MG63 (cell line): ENCODE measurements around the gene CNGA3. TPM values are rescaled to one million over a fixed set of nuclear protein-coding genes. Genes with fewer than 3 reads are reported as not detected.

Source experiments
- DNase-seq: peaks from one replicate; pipeline ENCODE4 v3.0.0-alpha.2; 2020
- H3K27me3 ChIP-seq: fragments of 250-450 bp; sonication (Bioruptor Pico); 2 replicates; pipeline ENCODE4 v1.5.1; 2020; ENCODE audit warnings: mild to moderate bottlenecking, moderate library complexity
- H3K36me3 ChIP-seq: fragments of 250-450 bp; sonication (Bioruptor Pico); 2 replicates; pipeline ENCODE4 v1.5.1; 2020; ENCODE audit warnings: mild to moderate bottlenecking, moderate library complexity
- H3K4me3 ChIP-seq: fragments of 250-450 bp; sonication (Bioruptor Pico); 2 replicates; pipeline ENCODE4 v1.5.1; 2020; ENCODE audit warnings: mild to moderate bottlenecking, moderate library complexity
- H3K9me3 ChIP-seq: fragments of 250-450 bp; sonication (Bioruptor Pico); 2 replicates; pipeline ENCODE4 v1.5.1; 2020; ENCODE audit warnings: mild to moderate bottlenecking, moderate library complexity
- total RNA-seq: library from RNA; depleted of rRNA; stranded (reverse); fragments of >200 nt; shearing (Covaris generic); gene quantifications from 2 replicates; pipeline ENCODE4 v1.2.3, GENCODE V29; 2014; ENCODE audit warnings: low replicate concordance

The CNGA3 gene
- total RNA-seq, 1 experiment from 2014 or later, result not detected

- H3K9me3 ChIP-seq, result no peaks in the 10 kb centered on the region
- H3K27me3 ChIP-seq, result no peaks in the 10 kb centered on the region
- no peaks in the 10 kb centered on the region for H3K36me3 ChIP-seq
- H3K4me3 ChIP-seq, result no peak overlapping the region
- no peak for DNase-seq
These were observed 11.6 kb downstream of the CNGA3 start for GRCh38 chr2:98357849-98358248.

- Histone ChIP-seq H3K27me3 (no peaks in the 10 kb centered on the region), H3K4me3 (no peak overlapping the region), H3K36me3 (no peaks in the 10 kb centered on the region), H3K9me3 (no peaks in the 10 kb centered on the region; the same call in 1 of the 2 replicates)
- DNase-seq, result no peak
These were observed 13.7 kb downstream of the CNGA3 start for GRCh38 chr2:98359986-98360385.

GRCh38 chr2:98367721-98368120 is 21.5 kb downstream of the CNGA3 start:
- H3K36me3 ChIP-seq, result no peaks in the 10 kb centered on the region
- DNase-seq, result no peak
- H3K27me3 ChIP-seq, result no peaks in the 10 kb centered on the region

GRCh38 chr2:98369710-98370239 is 23.5 kb downstream of the CNGA3 start:
- no peaks in the 10 kb centered on the region for H3K36me3 ChIP-seq
- H3K4me3 ChIP-seq, result no peak overlapping the region
- H3K27me3 ChIP-seq, result no peaks in the 10 kb centered on the region
- no peak for DNase-seq
- H3K9me3 ChIP-seq, result peaks cover 5% of the 10 kb centered on the region; the same call in 1 of the 2 replicates

More at GRCh38 chr2:98367721-98368120, 21.5 kb downstream of the CNGA3 start:
- Histone ChIP-seq H3K4me3 (no peak overlapping the region), H3K9me3 (peaks cover 5% of the 10 kb centered on the region)

- no peaks in the 10 kb centered on the region for H3K27me3 ChIP-seq
- DNase-seq, result no peak
- no peaks in the 10 kb centered on the region for H3K36me3 ChIP-seq
- H3K4me3 ChIP-seq, result no peak overlapping the region
- peaks cover 5% of the 10 kb centered on the region; the same call in 1 of the 2 replicates for H3K9me3 ChIP-seq
These were observed 25.9 kb downstream of the CNGA3 start for GRCh38 chr2:98372121-98372520.

GRCh38 chr2:98372579-98372978 is 26.3 kb downstream of the CNGA3 start:
- no peak overlapping the region for H3K4me3 ChIP-seq
- no peak for DNase-seq
- no peaks in the 10 kb centered on the region for H3K36me3 ChIP-seq
- H3K27me3 ChIP-seq, result no peaks in the 10 kb centered on the region
- H3K9me3 ChIP-seq, result peaks cover 5% of the 10 kb centered on the region; the same call in 1 of the 2 replicates

GRCh38 chr2:98374286-98374685 is 28.0 kb downstream of the CNGA3 start:
- no peaks in the 10 kb centered on the region for H3K9me3 ChIP-seq
- no peaks in the 10 kb centered on the region for H3K27me3 ChIP-seq
- no peak for DNase-seq
- no peaks in the 10 kb centered on the region for H3K36me3 ChIP-seq
- H3K4me3 ChIP-seq, result no peak overlapping the region

- Histone ChIP-seq H3K27me3 (no peaks in the 10 kb centered on the region), H3K36me3 (no peaks in the 10 kb centered on the region), H3K9me3 (no peaks in the 10 kb centered on the region)
These were observed 28.8 kb downstream of the CNGA3 start for GRCh38 chr2:98374958-98375570.

GRCh38 chr2:98376301-98376910 is 30.1 kb downstream of the CNGA3 start:
- no peaks in the 10 kb centered on the region for H3K9me3 ChIP-seq
- no peak overlapping the region for H3K4me3 ChIP-seq
- H3K27me3 ChIP-seq, result no peaks in the 10 kb centered on the region
- no peak for DNase-seq
- no peaks in the 10 kb centered on the region for H3K36me3 ChIP-seq

More at GRCh38 chr2:98374958-98375570, 28.8 kb downstream of the CNGA3 start:
- DNase-seq, result no peak
- H3K4me3 ChIP-seq, result no peak overlapping the region

- Histone ChIP-seq H3K36me3 (no peaks in the 10 kb centered on the region), H3K4me3 (no peak overlapping the region), H3K27me3 (no peaks in the 10 kb centered on the region), H3K9me3 (no peaks in the 10 kb centered on the region)
- DNase-seq, result no peak
These were observed 30.7 kb downstream of the CNGA3 start for GRCh38 chr2:98376996-98377395.

GRCh38 chr2:98377544-98377943 is 31.3 kb downstream of the CNGA3 start:
- H3K36me3 ChIP-seq, result no peaks in the 10 kb centered on the region
- no peaks in the 10 kb centered on the region for H3K27me3 ChIP-seq
- no peaks in the 10 kb centered on the region for H3K9me3 ChIP-seq
- H3K4me3 ChIP-seq, result no peak overlapping the region
- no peak for DNase-seq

- Histone ChIP-seq H3K9me3 (no peaks in the 10 kb centered on the region), H3K27me3 (no peaks in the 10 kb centered on the region), H3K36me3 (no peaks in the 10 kb centered on the region), H3K4me3 (no peak overlapping the region)
- DNase-seq, result no peak
These were observed 31.9 kb downstream of the CNGA3 start for GRCh38 chr2:98378196-98378595.

- H3K4me3 ChIP-seq, result no peak overlapping the region
- no peaks in the 10 kb centered on the region for H3K36me3 ChIP-seq
- peak; percentile 82 for DNase-seq
- no peaks in the 10 kb centered on the region for H3K9me3 ChIP-seq
- no peaks in the 10 kb centered on the region for H3K27me3 ChIP-seq
These were observed 32.6 kb downstream of the CNGA3 start for GRCh38 chr2:98378901-98379300.

GRCh38 chr2:98379311-98380202 is 33.3 kb downstream of the CNGA3 start:
- no peaks in the 10 kb centered on the region for H3K9me3 ChIP-seq
- DNase-seq, result peak; percentile 17
- H3K36me3 ChIP-seq, result no peaks in the 10 kb centered on the region
- no peaks in the 10 kb centered on the region for H3K27me3 ChIP-seq
- no peak overlapping the region for H3K4me3 ChIP-seq

GRCh38 chr2:98380203-98380535 is 33.9 kb downstream of the CNGA3 start:
- no peaks in the 10 kb centered on the region for H3K9me3 ChIP-seq
- H3K36me3 ChIP-seq, result no peaks in the 10 kb centered on the region
- DNase-seq, result no peak
- no peaks in the 10 kb centered on the region for H3K27me3 ChIP-seq
- H3K4me3 ChIP-seq, result no peak overlapping the region

GRCh38 chr2:98381494-98381893 is 35.2 kb downstream of the CNGA3 start:
- no peak for DNase-seq
- Histone ChIP-seq H3K9me3 (no peaks in the 10 kb centered on the region), H3K4me3 (no peak overlapping the region), H3K27me3 (no peaks in the 10 kb centered on the region), H3K36me3 (no peaks in the 10 kb centered on the region)

- Histone ChIP-seq H3K36me3 (no peaks in the 10 kb centered on the region), H3K9me3 (no peaks in the 10 kb centered on the region), H3K4me3 (no peak overlapping the region), H3K27me3 (no peaks in the 10 kb centered on the region)
- DNase-seq, result no peak
These were observed 35.8 kb downstream of the CNGA3 start for GRCh38 chr2:98382086-98382485.
